Measurements from ENCODE around the gene CCDC188.

The CCDC188 gene

GRCh38 chr22:20149257-20150250, 1.3 kb downstream of the CCDC188 start:
- TF ChIP-seq CTCF (IDR thresholded peaks at IDR 0.05; ENCODE audit: insufficient read depth, low read length, missing control alignments), result no peak
- no peak overlapping the region for H3K4me3 ChIP-seq (ENCODE audit: low read depth, low read length)
- ChIA-PET CTCF (no interaction called here), POLR2A (no interaction called here)
- no peak for DNase-seq (ENCODE audit: low read depth, low spot score)

DNA sequence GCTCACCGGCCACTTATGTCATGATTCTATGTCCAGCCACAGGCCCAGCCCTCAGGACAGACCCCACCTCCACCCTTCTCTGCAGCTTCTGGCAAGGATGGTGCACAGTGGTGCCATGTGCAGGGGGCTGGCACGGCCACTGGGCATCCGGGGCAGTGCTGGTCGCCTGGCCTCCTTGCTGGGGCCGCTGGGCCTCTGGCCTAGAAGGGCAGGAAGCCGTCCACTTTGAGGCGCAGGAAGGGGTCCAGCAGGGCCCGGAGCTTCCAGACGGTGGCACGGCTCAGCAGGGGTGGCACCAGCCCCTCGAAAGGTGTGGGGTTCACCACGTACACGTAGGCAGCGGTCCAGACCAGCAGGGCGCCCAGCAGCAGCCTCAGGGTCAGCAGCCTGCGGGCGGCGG, 2.4 kb downstream of the CCDC188 start:
- DNase-seq (ENCODE audit: low read depth, low spot score), result no peak
- TF ChIP-seq CTCF (IDR thresholded peaks at IDR 0.05; ENCODE audit: insufficient read depth, low read length, missing control alignments), result no peak
- ChIA-PET POLR2A (no interaction called here), CTCF (interaction anchor here (2.3 kb wide), 1 partner anchor 9 kb away, joined by 9 read pairs; no protein-coding TSS in a partner anchor)
- no peak overlapping the region for H3K4me3 ChIP-seq (ENCODE audit: low read depth, low read length)

DNA sequence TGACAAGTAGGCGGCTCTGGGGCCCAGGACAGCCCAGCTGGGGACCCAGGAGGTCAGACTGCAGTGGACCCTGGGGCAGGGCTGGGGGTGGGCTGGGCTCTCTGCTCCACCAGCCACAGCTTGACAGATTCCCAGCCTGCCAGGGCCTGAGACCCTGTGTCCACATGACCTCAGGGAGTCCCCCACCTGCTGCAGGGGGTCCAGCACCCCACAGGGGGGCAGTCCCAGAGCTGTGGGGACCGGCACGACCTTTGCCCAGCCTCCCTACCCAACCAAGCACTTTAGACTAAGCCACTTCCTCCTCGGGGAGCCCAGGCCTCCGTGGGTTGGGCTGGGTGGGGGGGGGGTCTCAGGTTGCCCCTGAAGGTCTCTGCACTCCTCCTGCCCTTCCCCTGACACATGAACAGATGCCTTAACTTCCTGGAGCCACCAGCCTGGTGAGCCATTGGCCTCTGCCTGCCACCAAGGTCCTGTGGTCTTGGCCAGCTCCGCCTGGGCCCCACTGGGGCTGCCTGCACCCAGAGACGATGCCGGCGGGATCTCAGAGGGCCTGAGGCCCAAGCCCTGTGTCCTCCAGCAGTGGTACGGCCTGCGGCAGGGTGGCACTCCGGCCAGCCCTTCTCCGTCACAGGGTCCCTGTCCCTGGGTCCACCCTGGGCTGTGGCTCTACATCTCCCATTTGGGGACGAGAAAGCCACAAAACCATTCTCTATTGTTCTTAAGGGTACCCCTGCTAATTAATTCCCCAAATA, 3.4 kb downstream of the CCDC188 start:
- CTCF ChIA-PET, result interaction anchor here (1.2 to 2.3 kb wide), 2 partner anchors 10 to 137 kb away, joined by 3 to 9 read pairs; no protein-coding TSS in a partner anchor
- POLR2A ChIA-PET, result no interaction called here
- no peak for DNase-seq (ENCODE audit: low read depth, low spot score)

GRCh38 chr22:20146777-20147176, 4.1 kb downstream of the CCDC188 start:
- DNase-seq (ENCODE audit: low read depth, low spot score), result no peak
- ChIA-PET CTCF (interaction anchor here (1.2 to 2.3 kb wide), 2 partner anchors 10 to 138 kb away, joined by 3 to 9 read pairs; no protein-coding TSS in a partner anchor), POLR2A (no interaction called here)
- no peak overlapping the region for H3K4me3 ChIP-seq (ENCODE audit: low read depth, low read length)
- TF ChIP-seq CTCF (IDR thresholded peaks at IDR 0.05; ENCODE audit: insufficient read depth, low read length, missing control alignments), result no peak

More for the DNA sequence above, 3.4 kb downstream of the CCDC188 start:
- H3K4me3 ChIP-seq (ENCODE audit: low read depth, low read length), result no peak overlapping the region
- TF ChIP-seq CTCF (IDR thresholded peaks at IDR 0.05; ENCODE audit: insufficient read depth, low read length, missing control alignments), result no peak

GRCh38 chr22:20145832-20146223, 5.0 kb downstream of the CCDC188 start:
- no peak for TF ChIP-seq CTCF (IDR thresholded peaks at IDR 0.05; ENCODE audit: insufficient read depth, low read length, missing control alignments)
- H3K4me3 ChIP-seq (ENCODE audit: low read depth, low read length), result no peak overlapping the region
- POLR2A ChIA-PET, result no interaction called here
- CTCF ChIA-PET, result interaction anchor here (1.5 kb wide), 1 partner anchor 8 kb away, joined by 5 read pairs; no protein-coding TSS in a partner anchor
- DNase-seq (ENCODE audit: low read depth, low spot score), result no peak

All from AG04449 (cell line).